ENCODE results near the gene CCDC190.
"Not testable (repeated sequence)": the region's sequence is repeated elsewhere in the genome, so short reads cannot be mapped to it uniquely, and the experiment has no call there.

CCDC190 gene

GRCh38 chr1:162823771-162824525 is 37.0 kb downstream of the CCDC190 start:
- no peak for DNase-seq

- no peak for DNase-seq
These were observed 37.7 kb downstream of the CCDC190 start for GRCh38 chr1:162823231-162823630.

- DNase-seq, result no peak
These were observed 38.4 kb downstream of the CCDC190 start for GRCh38 chr1:162822391-162823200.

GRCh38 chr1:162818666-162819065 is 42.3 kb downstream of the CCDC190 start:
- not testable (repeated sequence) for DNase-seq

DNA sequence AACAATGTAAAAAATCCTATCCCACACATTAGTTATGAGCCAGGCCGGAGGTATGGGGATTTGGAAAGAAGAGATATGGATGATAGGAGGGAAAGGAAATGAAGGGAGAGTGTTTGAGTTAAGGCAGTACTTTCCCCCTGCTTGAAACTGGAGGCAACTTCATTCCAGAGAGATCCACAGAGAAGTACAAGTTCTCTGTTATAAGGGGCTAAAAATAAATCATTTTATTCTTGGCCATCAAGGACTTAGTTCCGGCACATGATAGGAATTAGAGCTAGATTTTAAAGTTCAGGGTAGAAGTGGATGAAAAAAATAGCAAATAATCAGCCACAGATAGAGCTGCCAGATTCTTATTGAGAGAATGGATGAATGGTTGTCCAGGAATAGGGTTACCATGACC is 42.8 kb downstream of the CCDC190 start:
- DNase-seq, result not testable (repeated sequence)

DNA sequence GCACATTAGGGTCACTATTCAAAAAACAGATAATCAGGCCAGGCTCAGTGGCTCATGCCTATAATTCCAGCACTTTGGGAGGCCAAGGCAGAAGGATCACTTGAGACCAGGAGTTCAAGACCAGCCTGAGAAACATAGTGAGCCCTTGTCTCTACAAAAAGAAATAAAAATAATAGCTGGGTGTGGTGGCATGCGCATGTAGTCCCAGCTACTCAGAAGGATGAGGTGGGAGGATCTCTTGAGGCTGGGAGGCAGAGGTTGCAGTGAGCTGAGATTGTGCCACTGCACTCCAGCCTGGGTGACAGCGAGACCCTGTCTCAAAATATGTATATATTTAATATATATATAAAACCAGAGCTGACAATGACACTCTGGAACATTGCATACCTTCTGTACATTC is 48.6 kb downstream of the CCDC190 start:
- DNase-seq, result not testable (repeated sequence)

- DNase-seq, result not testable (repeated sequence)
These were observed 53.5 kb downstream of the CCDC190 start for GRCh38 chr1:162807503-162807902.

Measured in activated gamma-delta T cell (primary cell).